ENCODE measurements around the gene DNASE1L2. TPM values are rescaled to one million over a fixed set of nuclear protein-coding genes. Genes with fewer than 3 reads are reported as not detected.

Gene DNASE1L2
- total and polyA plus RNA-seq, 10 of the 15 experiments (the other 5 are each of a cell fraction or from before 2014, with no cell fraction given) = 0.06 to 1.5 (median 0.29) TPM

- TF ChIP-seq CUX1 (IDR thresholded peaks at IDR 0.05; ENCODE audit: insufficient replicate concordance, low read depth, low read length) = no peak
- TF ChIP-seq MYC (IDR thresholded peaks at IDR 0.05; ENCODE audit: insufficient read depth, insufficient read length, insufficient replicate concordance, low read length, severe bottlenecking) = peak; percentile 99
- TF ChIP-seq SPI1 (IDR thresholded peaks at IDR 0.05; ENCODE audit: borderline replicate concordance, insufficient read depth, low read depth, low read length) = no peak
- TF ChIP-seq NBN (IDR thresholded peaks at IDR 0.05) = peak; percentile 100
- TF ChIP-seq PAX5 (IDR thresholded peaks at IDR 0.05; ENCODE audit: borderline replicate concordance, low read depth, low read length) = no peak
- no peak for TF ChIP-seq RAD21 (IDR thresholded peaks at IDR 0.05; ENCODE audit: insufficient read depth, low read depth, low read length)
- peak; percentile 78 for TF ChIP-seq SMAD1 (IDR thresholded peaks at IDR 0.05; ENCODE audit: low read depth, partially characterized antibody)
- TF ChIP-seq BCLAF1 (IDR thresholded peaks at IDR 0.05) = no peak
- TF ChIP-seq SMC3 (IDR thresholded peaks at IDR 0.05; ENCODE audit: borderline replicate concordance, low read length) = no peak
- no peak for TF ChIP-seq HSF1 (IDR thresholded peaks at IDR 0.05; ENCODE audit: low read depth, low read length)
- TF ChIP-seq POLR2AphosphoS5 (IDR thresholded peaks at IDR 0.05; ENCODE audit: low read length) = peak; percentile 97
- no peak for TF ChIP-seq USF2 (IDR thresholded peaks at IDR 0.05; ENCODE audit: borderline replicate concordance, low read depth, low read length)
- TF ChIP-seq BACH1 (IDR thresholded peaks at IDR 0.05; ENCODE audit: borderline replicate concordance) = peak; percentile 70
- peak; percentile 99 for TF ChIP-seq ZNF207 (IDR thresholded peaks at IDR 0.05; ENCODE audit: borderline replicate concordance)
- no peak for TF ChIP-seq SIX5 (IDR thresholded peaks at IDR 0.05; ENCODE audit: low read depth, low read length, severe bottlenecking)
- no peak for TF ChIP-seq JUNB (IDR thresholded peaks at IDR 0.05)
- no peak for TF ChIP-seq EZH2 (IDR thresholded peaks at IDR 0.05; ENCODE audit: borderline replicate concordance, control insufficient read depth, low read depth, low read length)
These were observed 31.8 kb downstream of the DNASE1L2 start, which contains the start of gene RNPS1 (continued) for GRCh38 chr16:2267913-2268666.

All from GM12878 (cell line).